Gastroesophageal sphincter (tissue), 4 donors: ENCODE measurements around the gene CCDC27. TPM values are rescaled to one million over a fixed set of nuclear protein-coding genes. Genes with fewer than 3 reads are reported as not detected.
"Not testable (repeated sequence)": the region's sequence is repeated elsewhere in the genome, so short reads cannot be mapped to it uniquely, and the experiment has no call there.

ENCODE experiments used
- ATAC-seq: fragments of 150-250 bp; one replicate; pipeline ENCODE4 v1.9.1; 2016; ENCODE audit warnings: mild to moderate bottlenecking, moderate library complexity
- H3K27ac ChIP-seq, 4 donors: fragments of 200-600 bp; sonication (generic) in 3 of 4; 1 replicate in 3 of 4; 2 replicates in 1 of 4; pipeline ENCODE4 v1.5.1; 2016 to 2019
- H3K27me3 ChIP-seq: fragments of 200-600 bp; sonication (generic); one replicate; pipeline ENCODE4 v1.5.1; 2019
- H3K36me3 ChIP-seq, 2 donors: fragments of 200-600 bp; sonication (generic); one replicate each; pipeline ENCODE4 v1.5.1; 2019; ENCODE audit warnings: control low read depth in 1 of 2
- H3K4me1 ChIP-seq, 3 donors: fragments of 200-600 bp; sonication (generic); 1 replicate in 2 of 3; 2 replicates in 1 of 3; pipeline ENCODE4 v1.5.1; 2016 to 2019; ENCODE audit warnings: control low read depth in 2 of 3
- H3K4me3 ChIP-seq, 2 donors: fragments of 200-600 bp; sonication (generic); one replicate each; pipeline ENCODE4 v1.5.1; 2019; ENCODE audit warnings: mild to moderate bottlenecking in 1 of 2, moderate library complexity in 1 of 2
- H3K9me3 ChIP-seq, 3 donors: fragments of 200-600 bp; sonication (generic); one replicate each; pipeline ENCODE4 v1.5.1; 2017 to 2019; ENCODE audit warnings: control low read depth in 2 of 3
- CTCF ChIP-seq, 4 experiments: fragments of 200-600 bp in 2 of 4; fragments of 450-650 bp in 2 of 4; sonication (generic) in 1 of 4; IDR thresholded peaks; one replicate each; pipeline ENCODE4 v1.5.1; 2017 to 2019; ENCODE audit warnings: antibody characterized with exemption in 4 of 4, mild to moderate bottlenecking in 2 of 4, moderate library complexity in 2 of 4
- EP300 ChIP-seq: sonication (generic); formaldehyde crosslinking; IDR thresholded peaks from one replicate; pipeline ENCODE4 v1.6.1; 2017; ENCODE audit warnings: antibody characterized with exemption, mild to moderate bottlenecking
- POLR2A ChIP-seq, 2 donors: fragments of 450-650 bp; IDR thresholded peaks; one replicate each; pipeline ENCODE4 v1.6.1; 2017; ENCODE audit warnings: antibody characterized with exemption in 2 of 2, mild to moderate bottlenecking in 2 of 2, moderate library complexity in 1 of 2
- POLR2AphosphoS5 ChIP-seq: sonication (generic); formaldehyde crosslinking; IDR thresholded peaks from one replicate; pipeline ENCODE4 v1.6.1; 2017; ENCODE audit warnings: antibody characterized with exemption
- WGBS, 2 donors: methylation state at CpG; one replicate each; pipeline ENCODE4 v1.1.5; 2018; ENCODE audit warnings: low coverage in 1 of 2; 5-methylcytosine and 5-hydroxymethylcytosine counted together
- total RNA-seq, 4 donors: library from RNA; depleted of rRNA; stranded (reverse); fragments of >200 nt; gene quantifications; one replicate each; pipeline ENCODE4 v1.1.0, GENCODE V29; 2016

Gene CCDC27
- total RNA-seq, 4 donors from 2014 or later, result not detected

GRCh38 chr1:3809680-3810079 is 57.4 kb downstream of the CCDC27 start:
- Histone ChIP-seq H3K27me3 (peaks cover 18% of the 10 kb centered on the region), H3K4me3 (no peak overlapping the region), H3K4me1 (no peaks in the 10 kb centered on the region), H3K9me3 (no peaks in the 10 kb centered on the region), H3K27ac (no peak overlapping the region), H3K36me3 (peaks cover 0 to 15% of the 10 kb centered on the region in 2 donors)
- 69% methylated on average over 7 of the region's 7 CpGs; no CpG with 5 or more reads in 1 of the 2 donors for WGBS, 2 donors
- no peak for TF ChIP-seq EP300
- TF ChIP-seq CTCF (IDR thresholded peaks at IDR 0.05), result no peak
- no peak for TF ChIP-seq POLR2AphosphoS5
- TF ChIP-seq POLR2A (IDR thresholded peaks at IDR 0.05), result no peak
- no peak for ATAC-seq

- 74 to 80% methylated on average over 4 to 8 of the region's 9 CpGs for WGBS, 2 donors
- H3K4me3 ChIP-seq, H3K4me1 ChIP-seq, ATAC-seq, H3K9me3 ChIP-seq, H3K27ac ChIP-seq: not testable (repeated sequence)
- H3K36me3 ChIP-seq, result peaks cover 0 to 21% of the 10 kb centered on the region in 2 donors
- H3K27me3 ChIP-seq, result peaks cover 18% of the 10 kb centered on the region
These were observed 58.0 kb downstream of the CCDC27 start for GRCh38 chr1:3810149-3810761.

- Histone ChIP-seq H3K27ac (no peak overlapping the region), H3K9me3 (no peaks in the 10 kb centered on the region), H3K4me3 (no peak overlapping the region), H3K27me3 (peaks cover 18% of the 10 kb centered on the region), H3K4me1 (no peaks in the 10 kb centered on the region), H3K36me3 (peaks cover 0 to 34% of the 10 kb centered on the region in 2 donors)
- ATAC-seq, result no peak
- TF ChIP-seq POLR2A (IDR thresholded peaks at IDR 0.05), result no peak
- WGBS, 2 donors, result 80% methylated on average over 1 of the region's 2 CpGs; no CpG with 5 or more reads in 1 of the 2 donors
These were observed 59.3 kb downstream of the CCDC27 start for GRCh38 chr1:3811595-3811911.

GRCh38 chr1:3814065-3814464 is 61.8 kb downstream of the CCDC27 start:
- Histone ChIP-seq H3K36me3 (peaks cover 0 to 56% of the 10 kb centered on the region in 2 donors), H3K4me1 (no peaks in the 10 kb centered on the region), H3K4me3 (no peak overlapping the region), H3K27ac (no peak overlapping the region), H3K9me3 (no peaks in the 10 kb centered on the region), H3K27me3 (peaks cover 6% of the 10 kb centered on the region)
- no CpG with 5 or more reads among the region's 2 CpGs for WGBS, 2 donors
- TF ChIP-seq EP300 (no peak), POLR2A (IDR thresholded peaks at IDR 0.05) (no peak), CTCF (IDR thresholded peaks at IDR 0.05) (no peak), POLR2AphosphoS5 (no peak)
- ATAC-seq, result no peak

GRCh38 chr1:3814771-3815561 is 62.7 kb downstream of the CCDC27 start:
- H3K4me3 ChIP-seq, result no peak overlapping the region
- no peaks in the 10 kb centered on the region for H3K9me3 ChIP-seq
- TF ChIP-seq POLR2AphosphoS5, result no peak
- TF ChIP-seq EP300, result no peak
- no peak for TF ChIP-seq POLR2A (IDR thresholded peaks at IDR 0.05)
- TF ChIP-seq CTCF (IDR thresholded peaks at IDR 0.05), result no peak
- H3K36me3 ChIP-seq, result peaks cover 0 to 65% of the 10 kb centered on the region in 2 donors
- H3K27me3 ChIP-seq, result no peaks in the 10 kb centered on the region
- ATAC-seq, result no peak
- 85 to 100% methylated on average over 1 to 4 of the region's 42 CpGs for WGBS, 2 donors
- no peaks in the 10 kb centered on the region for H3K4me1 ChIP-seq
- H3K27ac ChIP-seq, result no peak overlapping the region
